Hepatocyte (in vitro differentiated cells): ENCODE data around the gene SLMAP.

Experiments used
- EZH2 ChIP-seq: fragments of 200-600 bp; sonication (generic); IDR thresholded peaks from 2 replicates; pipeline ENCODE4 v1.6.1; 2016; ENCODE audit warnings: antibody characterized with exemption, mild to moderate bottlenecking, borderline replicate concordance
- EZH2phosphoT487 ChIP-seq: fragments of 200-600 bp; sonication (generic); IDR thresholded peaks from one replicate; pipeline ENCODE4 v1.6.1; 2018; ENCODE audit warnings: antibody characterized with exemption, mild to moderate bottlenecking, low read depth, moderate library complexity; ENCODE audit not compliant: unreplicated experiment, severe bottlenecking
- TF ChIP-seq, protein P1 (sequence below): fragments of 200-600 bp; sonication (generic); IDR thresholded peaks from 2 replicates; pipeline ENCODE4 v1.5.1; 2016; ENCODE audit warnings: antibody characterized with exemption, mild to moderate bottlenecking; ENCODE audit not compliant: poor library complexity

DNA sequence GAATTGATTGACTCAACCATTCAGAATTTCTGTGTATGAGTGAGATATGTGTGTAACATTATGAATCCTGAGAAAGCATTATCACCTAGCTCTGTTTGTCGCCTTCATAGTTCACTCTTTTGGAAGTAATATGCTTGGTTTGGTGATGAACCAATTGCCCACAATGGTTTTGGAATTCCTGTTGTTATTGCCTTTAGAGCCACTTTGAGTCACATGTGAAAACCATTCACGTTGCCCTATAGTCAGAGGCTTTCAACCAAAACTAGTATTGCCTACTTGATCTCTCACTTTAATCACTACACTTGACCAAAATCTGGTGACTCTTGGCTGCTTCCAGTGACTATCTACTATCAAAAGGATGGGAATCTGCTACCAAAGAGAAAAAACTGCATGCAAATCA, 173.9 kb downstream of the SLMAP start:
- TF ChIP-seq, protein P1, sequence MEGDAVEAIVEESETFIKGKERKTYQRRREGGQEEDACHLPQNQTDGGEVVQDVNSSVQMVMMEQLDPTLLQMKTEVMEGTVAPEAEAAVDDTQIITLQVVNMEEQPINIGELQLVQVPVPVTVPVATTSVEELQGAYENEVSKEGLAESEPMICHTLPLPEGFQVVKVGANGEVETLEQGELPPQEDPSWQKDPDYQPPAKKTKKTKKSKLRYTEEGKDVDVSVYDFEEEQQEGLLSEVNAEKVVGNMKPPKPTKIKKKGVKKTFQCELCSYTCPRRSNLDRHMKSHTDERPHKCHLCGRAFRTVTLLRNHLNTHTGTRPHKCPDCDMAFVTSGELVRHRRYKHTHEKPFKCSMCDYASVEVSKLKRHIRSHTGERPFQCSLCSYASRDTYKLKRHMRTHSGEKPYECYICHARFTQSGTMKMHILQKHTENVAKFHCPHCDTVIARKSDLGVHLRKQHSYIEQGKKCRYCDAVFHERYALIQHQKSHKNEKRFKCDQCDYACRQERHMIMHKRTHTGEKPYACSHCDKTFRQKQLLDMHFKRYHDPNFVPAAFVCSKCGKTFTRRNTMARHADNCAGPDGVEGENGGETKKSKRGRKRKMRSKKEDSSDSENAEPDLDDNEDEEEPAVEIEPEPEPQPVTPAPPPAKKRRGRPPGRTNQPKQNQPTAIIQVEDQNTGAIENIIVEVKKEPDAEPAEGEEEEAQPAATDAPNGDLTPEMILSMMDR = no peak
- no peak for TF ChIP-seq EZH2phosphoT487
- TF ChIP-seq EZH2 = no peak
